Tibial artery (tissue), 4 donors: ENCODE results near the gene KLHL22.

ENCODE experiments used
- DNase-seq, 2 donors: peaks; one replicate each; pipeline ENCODE4 v3.0.0-alpha.2; 2019
- H3K27ac ChIP-seq, 2 donors: fragments of 200-600 bp; sonication (generic) in 1 of 2; 1 replicate in 1 of 2; 2 replicates in 1 of 2; pipeline ENCODE4 v1.5.1; 2018 to 2019; ENCODE audit warnings: mild to moderate bottlenecking in 1 of 2
- H3K27me3 ChIP-seq, 2 donors: fragments of 200-600 bp; sonication (generic) in 1 of 2; one replicate each; pipeline versions ENCODE4 v1.5.1 to v1.6.0; 2016 to 2019
- H3K36me3 ChIP-seq, 3 donors: fragments of 200-600 bp; sonication (generic) in 2 of 3; one replicate each; pipeline ENCODE4 v1.5.1; 2016 to 2019; ENCODE audit warnings: mild to moderate bottlenecking in 2 of 3
- H3K4me1 ChIP-seq, 4 donors: fragments of 200-600 bp; sonication (generic) in 2 of 4; 1 replicate in 3 of 4; 2 replicates in 1 of 4; pipeline ENCODE4 v1.5.1; 2016 to 2019
- H3K4me3 ChIP-seq, 2 donors: fragments of 200-600 bp; sonication (generic) in 1 of 2; 1 replicate in 1 of 2; 2 replicates in 1 of 2; pipeline ENCODE4 v1.5.1; 2018 to 2019; ENCODE audit warnings: mild to moderate bottlenecking in 2 of 2
- H3K9me3 ChIP-seq, 3 donors: fragments of 200-600 bp; sonication (generic) in 1 of 3; one replicate each; pipeline ENCODE4 v1.5.1; 2016 to 2019
- intact Hi-C: fragments of 100-400 bp; cut with DNase I; formaldehyde crosslinking; loops from one replicate; pipeline ENCODE4 v1.15.0; 2023; ENCODE audit warnings: low total_unique reads
- TF ChIP-seq, protein P1 (sequence below), 2 experiments: fragments of 200-600 bp in 1 of 2; fragments of 450-650 bp in 1 of 2; IDR thresholded peaks; one replicate each; pipeline ENCODE4 v1.5.1; 2017 to 2019; ENCODE audit warnings: antibody characterized with exemption in 2 of 2, mild to moderate bottlenecking in 1 of 2, moderate library complexity in 1 of 2

Gene KLHL22

DNA sequence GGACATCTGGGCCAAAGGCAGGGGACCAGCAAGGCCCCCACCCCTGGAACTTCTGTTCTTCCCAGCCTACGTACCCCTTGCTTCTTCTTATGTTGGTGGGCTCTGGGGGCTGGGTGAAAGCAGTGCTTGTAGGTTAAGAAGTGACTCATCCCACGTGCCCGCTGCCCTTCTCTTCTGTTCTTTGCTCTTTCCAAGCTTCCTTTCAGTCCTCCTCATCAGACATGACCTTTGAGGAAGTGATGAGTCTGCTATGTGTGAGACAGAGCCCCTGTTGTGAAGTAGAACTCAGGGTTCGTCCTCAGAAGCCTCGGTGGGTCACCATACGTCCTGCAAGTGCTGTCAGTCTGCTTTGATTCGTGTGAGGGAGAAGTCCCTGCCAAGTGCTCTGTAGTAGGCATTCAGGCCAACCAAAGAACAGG, 24.5 kb upstream of the KLHL22 start:
- H3K27ac ChIP-seq, result no peak overlapping the region
- H3K4me1 ChIP-seq, result peaks cover 0 to 73% (median 27%) of the 10 kb centered on the region in 4 donors
- H3K9me3 ChIP-seq, result no peaks in the 10 kb centered on the region
- H3K4me3 ChIP-seq, result no peak overlapping the region
- intact Hi-C loops, result no loop called here
- H3K36me3 ChIP-seq, result peaks cover 0 to 28% (median 5%) of the 10 kb centered on the region in 3 donors
- H3K27me3 ChIP-seq, result no peaks in the 10 kb centered on the region
- DNase-seq, result no peak
- TF ChIP-seq, protein P1, sequence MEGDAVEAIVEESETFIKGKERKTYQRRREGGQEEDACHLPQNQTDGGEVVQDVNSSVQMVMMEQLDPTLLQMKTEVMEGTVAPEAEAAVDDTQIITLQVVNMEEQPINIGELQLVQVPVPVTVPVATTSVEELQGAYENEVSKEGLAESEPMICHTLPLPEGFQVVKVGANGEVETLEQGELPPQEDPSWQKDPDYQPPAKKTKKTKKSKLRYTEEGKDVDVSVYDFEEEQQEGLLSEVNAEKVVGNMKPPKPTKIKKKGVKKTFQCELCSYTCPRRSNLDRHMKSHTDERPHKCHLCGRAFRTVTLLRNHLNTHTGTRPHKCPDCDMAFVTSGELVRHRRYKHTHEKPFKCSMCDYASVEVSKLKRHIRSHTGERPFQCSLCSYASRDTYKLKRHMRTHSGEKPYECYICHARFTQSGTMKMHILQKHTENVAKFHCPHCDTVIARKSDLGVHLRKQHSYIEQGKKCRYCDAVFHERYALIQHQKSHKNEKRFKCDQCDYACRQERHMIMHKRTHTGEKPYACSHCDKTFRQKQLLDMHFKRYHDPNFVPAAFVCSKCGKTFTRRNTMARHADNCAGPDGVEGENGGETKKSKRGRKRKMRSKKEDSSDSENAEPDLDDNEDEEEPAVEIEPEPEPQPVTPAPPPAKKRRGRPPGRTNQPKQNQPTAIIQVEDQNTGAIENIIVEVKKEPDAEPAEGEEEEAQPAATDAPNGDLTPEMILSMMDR (IDR thresholded peaks at IDR 0.05), result no peak

DNA sequence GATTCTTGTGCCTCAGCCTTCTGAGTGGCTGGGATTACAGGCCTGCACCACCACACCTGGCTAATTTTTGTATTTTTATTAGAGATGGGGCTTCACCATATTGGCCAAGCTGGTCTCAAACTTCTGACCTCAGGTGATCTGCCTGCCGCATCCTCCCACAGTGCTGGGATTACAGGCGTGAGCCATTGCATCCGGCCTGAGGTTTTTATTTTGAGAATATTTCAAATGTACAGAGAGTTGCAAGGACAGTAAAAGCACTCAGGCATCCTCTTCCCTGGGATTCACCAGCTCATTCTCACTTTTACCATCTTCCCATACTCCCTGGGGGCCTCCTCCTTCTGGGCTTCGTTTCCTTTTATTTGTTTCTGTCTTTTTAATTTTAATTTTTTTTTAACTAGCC, 24.0 kb upstream of the KLHL22 start:
- TF ChIP-seq, protein P1 (IDR thresholded peaks at IDR 0.05), result no peak
- H3K36me3 ChIP-seq, result peaks cover 0 to 32% (median 5%) of the 10 kb centered on the region in 3 donors
- no peak overlapping the region for H3K27ac ChIP-seq
- H3K4me3 ChIP-seq, result no peak overlapping the region
- H3K27me3 ChIP-seq, result no peaks in the 10 kb centered on the region
- H3K9me3 ChIP-seq, result no peaks in the 10 kb centered on the region
- intact Hi-C loops, result no loop called here
- H3K4me1 ChIP-seq, result peaks cover 0 to 73% (median 30%) of the 10 kb centered on the region in 4 donors
- no peak for DNase-seq

DNA sequence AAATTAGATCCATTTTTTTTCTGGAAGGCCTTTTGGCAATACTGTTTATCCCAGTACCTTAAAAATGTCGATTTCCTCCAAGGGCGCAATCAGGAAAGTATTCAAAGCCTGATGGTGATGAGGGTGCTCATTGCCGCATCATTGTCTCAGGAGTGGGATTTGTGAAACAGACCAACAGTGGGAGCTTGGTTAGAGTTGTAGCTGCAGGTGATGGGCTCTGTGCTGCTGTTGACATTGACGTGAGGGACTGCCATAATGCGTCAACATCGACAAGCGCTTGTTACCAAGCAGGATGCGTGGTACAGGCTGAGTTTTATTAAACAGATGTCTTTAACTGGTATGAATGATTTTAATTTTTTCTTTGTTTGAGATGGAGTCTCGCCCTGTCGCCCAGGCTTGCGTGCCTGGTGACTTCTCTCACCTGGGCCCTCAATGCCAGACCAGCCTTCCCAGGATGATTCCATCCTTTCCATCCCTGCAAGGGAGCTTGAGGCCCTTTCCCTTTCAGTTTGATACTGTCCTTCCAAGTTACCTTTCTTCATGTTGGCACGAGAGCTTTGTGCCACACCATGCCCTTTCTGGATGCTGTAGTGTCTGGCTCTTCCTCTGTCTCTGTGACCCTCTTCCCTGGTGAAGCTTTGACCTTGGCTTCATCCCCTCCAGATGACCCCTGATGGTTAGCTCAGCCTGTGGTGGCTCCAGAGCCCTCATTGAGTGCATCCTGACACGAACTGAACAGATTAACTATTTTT, 22.4 kb upstream of the KLHL22 start:
- Histone ChIP-seq H3K36me3 (peaks cover 0 to 43% (median 5%) of the 10 kb centered on the region in 3 donors), H3K4me3 (no peak overlapping the region), H3K9me3 (no peaks in the 10 kb centered on the region), H3K4me1 (peaks cover 0 to 72% (median 20%) of the 10 kb centered on the region in 4 donors), H3K27me3 (no peaks in the 10 kb centered on the region), H3K27ac (no peak overlapping the region)
- intact Hi-C loops, result no loop called here
- no peak for DNase-seq
- TF ChIP-seq, protein P1 (IDR thresholded peaks at IDR 0.05), result no peak

DNA sequence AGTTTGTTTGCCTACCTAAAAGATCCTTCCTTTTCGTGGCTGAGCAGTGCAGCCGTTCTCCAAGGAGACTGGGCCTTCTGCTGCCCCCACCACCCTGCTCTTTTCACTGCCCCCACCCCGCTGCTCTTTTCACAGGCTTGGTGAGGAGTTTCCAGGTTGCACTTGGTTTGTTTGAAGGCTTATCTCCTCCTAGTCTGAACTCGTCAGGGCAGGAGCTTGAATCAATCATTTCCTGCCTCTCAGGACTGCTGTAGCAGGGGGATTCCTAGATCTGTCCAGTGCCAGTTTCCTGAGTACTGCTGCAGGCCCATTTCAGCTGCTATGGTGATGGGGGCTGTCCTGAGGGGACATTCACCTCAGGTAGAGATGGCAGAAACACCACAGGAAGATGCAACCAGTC, 21.8 kb upstream of the KLHL22 start:
- H3K36me3 ChIP-seq, result peaks cover 0 to 43% (median 5%) of the 10 kb centered on the region in 3 donors
- peaks cover 0 to 66% (median 16%) of the 10 kb centered on the region in 4 donors for H3K4me1 ChIP-seq
- H3K27me3 ChIP-seq, result no peaks in the 10 kb centered on the region
- DNase-seq, result no peak
- no peak overlapping the region for H3K4me3 ChIP-seq
- TF ChIP-seq, protein P1 (IDR thresholded peaks at IDR 0.05), result no peak
- no peaks in the 10 kb centered on the region for H3K9me3 ChIP-seq
- H3K27ac ChIP-seq, result no peak overlapping the region
- intact Hi-C loops, result no loop called here

DNA sequence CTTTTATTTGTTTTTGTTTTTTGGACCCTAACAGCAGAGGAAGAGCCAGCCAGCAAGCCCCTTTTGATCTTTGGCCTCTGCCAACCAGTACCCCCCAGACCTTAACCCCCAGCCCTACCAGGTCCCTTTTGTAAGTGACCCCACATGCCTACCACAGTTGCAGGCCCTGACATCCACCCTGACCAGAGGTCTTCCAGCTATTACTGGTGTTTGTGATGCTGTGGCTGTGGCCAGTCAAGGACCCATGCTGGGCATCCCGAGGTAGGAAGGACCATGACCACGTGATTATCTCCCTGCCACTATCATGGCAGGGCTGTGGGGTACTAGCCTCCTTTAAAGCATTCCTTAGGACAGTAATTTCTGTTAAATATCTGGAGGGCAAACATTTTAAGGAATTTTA, 20.8 kb upstream of the KLHL22 start:
- TF ChIP-seq, protein P1 (IDR thresholded peaks at IDR 0.05), result no peak
- no peak overlapping the region for H3K4me3 ChIP-seq

More for the DNA sequence above, 20.8 kb upstream of the KLHL22 start:
- Histone ChIP-seq H3K27me3 (no peaks in the 10 kb centered on the region), H3K27ac (no peak overlapping the region), H3K9me3 (no peaks in the 10 kb centered on the region), H3K4me1 (peaks cover 0 to 66% (median 23%) of the 10 kb centered on the region in 4 donors), H3K36me3 (peaks cover 0 to 43% (median 5%) of the 10 kb centered on the region in 3 donors)
- no peak for DNase-seq
- intact Hi-C loops, result no loop called here
